ENCODE results near the gene LRR1. TPM values are rescaled to one million over a fixed set of nuclear protein-coding genes. Genes with fewer than 3 reads are reported as not detected.

Gene LRR1
- total and polyA plus RNA-seq, 2 of the 4 experiments (the other 2 are of a cell fraction): 11.6 to 20.8 TPM

DNA sequence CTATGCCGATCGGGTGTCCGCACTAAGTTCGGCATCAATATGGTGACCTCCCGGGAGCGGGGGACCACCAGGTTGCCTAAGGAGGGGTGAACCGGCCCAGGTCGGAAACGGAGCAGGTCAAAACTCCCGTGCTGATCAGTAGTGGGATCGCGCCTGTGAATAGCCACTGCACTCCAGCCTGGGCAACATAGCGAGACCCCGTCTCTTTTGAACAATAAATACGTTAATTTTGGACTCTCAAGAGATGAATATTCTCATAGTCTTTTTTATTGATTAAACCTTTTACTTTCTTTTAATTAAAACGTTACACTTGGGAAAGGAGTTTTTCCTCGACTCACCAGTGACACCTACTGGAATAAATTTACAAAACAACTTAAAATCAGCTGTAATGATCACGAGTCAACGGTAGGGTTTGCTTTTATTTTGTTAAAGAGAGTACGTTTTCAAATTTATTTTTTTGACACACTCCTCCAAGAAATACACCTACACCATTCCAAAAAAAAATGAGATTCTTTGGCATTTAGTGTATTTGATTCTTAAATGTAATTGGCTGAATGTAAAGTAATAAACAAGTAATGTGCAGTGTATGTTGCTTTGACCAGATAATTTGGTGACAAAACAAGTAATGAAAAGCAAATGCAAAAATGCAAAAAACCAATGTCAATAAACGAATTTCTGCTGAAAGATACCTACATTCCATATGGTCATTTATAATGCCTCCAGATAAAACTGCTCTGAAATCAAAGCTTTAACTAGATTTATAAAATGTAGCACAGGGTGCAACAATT is 11.9 kb upstream of the LRR1 start:
- WGBS, 2 experiments (ENCODE audit: extremely low coverage in 2 of 2, insufficient read length in 1 of 2): no CpG with 5 or more reads among the region's 21 CpGs
- Histone ChIP-seq H3K36me3 (ENCODE audit: control insufficient read depth, insufficient read depth, low read length) (peaks cover 17% of the 10 kb centered on the region), H3K9ac (ENCODE audit: low read depth, low read length) (no peak overlapping the region; the same call in 1 of the 2 replicates), H3K4me2 (ENCODE audit: low read depth, low read length) (peak overlapping the region; percentile 1; the same call in 1 of the 2 replicates), H3K79me1 (ENCODE audit: low read depth in 1 of 2, low read length in 2 of 2) (peaks cover 13 to 41% of the 10 kb centered on the region in 2 experiments), H3K18ac (ENCODE audit: low read depth, low read length) (no peak overlapping the region), H3K23ac (ENCODE audit: low read depth, low read length) (no peak overlapping the region), H3K14ac (replicated peaks; ENCODE audit: low read depth, low read length) (no peak overlapping the region), H2BK120ac (ENCODE audit: low read depth, low read length) (no peak overlapping the region), H4K91ac (ENCODE audit: insufficient read depth, low read depth, low read length) (no peak overlapping the region), H3K27me3 (ENCODE audit: control insufficient read depth, insufficient read depth, low read length) (no peaks in the 10 kb centered on the region), H2BK5ac (ENCODE audit: low read depth, low read length, poor library complexity, severe bottlenecking) (peak overlapping the region; percentile 40), H2AFZ (replicated peaks; ENCODE audit: low read length, poor library complexity) (no peak overlapping the region), H3K4me1 (ENCODE audit: control insufficient read depth, insufficient read depth, low read length) (peaks cover 6% of the 10 kb centered on the region), H3K9me1 (ENCODE audit: insufficient read depth, low read length) (peaks cover 12% of the 10 kb centered on the region), H4K5ac (ENCODE audit: low read depth, low read length) (no peak overlapping the region), H2BK15ac (ENCODE audit: low read depth, low read length) (no peak overlapping the region), H2AK9ac (replicated peaks; ENCODE audit: low read depth, low read length, poor library complexity) (no peak overlapping the region), H4K8ac (ENCODE audit: low read depth in 2 of 2, low read length in 2 of 2) (no peak overlapping the region; a peak in 1 of 4 replicates), H3K4ac (ENCODE audit: low read depth, low read length) (no peak overlapping the region), H3K4me3 (ENCODE audit: insufficient read depth, low read depth, low read length) (peak overlapping the region; percentile 15; the same call in 1 of the 2 replicates), H4K20me1 (ENCODE audit: insufficient read depth, low read length) (peaks cover 40% of the 10 kb centered on the region), H2BK20ac (ENCODE audit: low read depth, low read length) (no peak overlapping the region), H3K56ac (ENCODE audit: extremely low read depth, insufficient read depth, low read length) (no peak overlapping the region), H3K9me3 (ENCODE audit: control insufficient read depth, insufficient read depth, low read length) (no peaks in the 10 kb centered on the region), H2AK5ac (ENCODE audit: low read depth, low read length) (no peak overlapping the region), H3K27ac (ENCODE audit: insufficient read depth, low read length) (no peak overlapping the region)
- TF ChIP-seq, protein P1, sequence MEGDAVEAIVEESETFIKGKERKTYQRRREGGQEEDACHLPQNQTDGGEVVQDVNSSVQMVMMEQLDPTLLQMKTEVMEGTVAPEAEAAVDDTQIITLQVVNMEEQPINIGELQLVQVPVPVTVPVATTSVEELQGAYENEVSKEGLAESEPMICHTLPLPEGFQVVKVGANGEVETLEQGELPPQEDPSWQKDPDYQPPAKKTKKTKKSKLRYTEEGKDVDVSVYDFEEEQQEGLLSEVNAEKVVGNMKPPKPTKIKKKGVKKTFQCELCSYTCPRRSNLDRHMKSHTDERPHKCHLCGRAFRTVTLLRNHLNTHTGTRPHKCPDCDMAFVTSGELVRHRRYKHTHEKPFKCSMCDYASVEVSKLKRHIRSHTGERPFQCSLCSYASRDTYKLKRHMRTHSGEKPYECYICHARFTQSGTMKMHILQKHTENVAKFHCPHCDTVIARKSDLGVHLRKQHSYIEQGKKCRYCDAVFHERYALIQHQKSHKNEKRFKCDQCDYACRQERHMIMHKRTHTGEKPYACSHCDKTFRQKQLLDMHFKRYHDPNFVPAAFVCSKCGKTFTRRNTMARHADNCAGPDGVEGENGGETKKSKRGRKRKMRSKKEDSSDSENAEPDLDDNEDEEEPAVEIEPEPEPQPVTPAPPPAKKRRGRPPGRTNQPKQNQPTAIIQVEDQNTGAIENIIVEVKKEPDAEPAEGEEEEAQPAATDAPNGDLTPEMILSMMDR (conservative IDR thresholded peaks at IDR 0.05; ENCODE audit: low read depth, low read length): peak; percentile 99
- TF ChIP-seq, protein P2, sequence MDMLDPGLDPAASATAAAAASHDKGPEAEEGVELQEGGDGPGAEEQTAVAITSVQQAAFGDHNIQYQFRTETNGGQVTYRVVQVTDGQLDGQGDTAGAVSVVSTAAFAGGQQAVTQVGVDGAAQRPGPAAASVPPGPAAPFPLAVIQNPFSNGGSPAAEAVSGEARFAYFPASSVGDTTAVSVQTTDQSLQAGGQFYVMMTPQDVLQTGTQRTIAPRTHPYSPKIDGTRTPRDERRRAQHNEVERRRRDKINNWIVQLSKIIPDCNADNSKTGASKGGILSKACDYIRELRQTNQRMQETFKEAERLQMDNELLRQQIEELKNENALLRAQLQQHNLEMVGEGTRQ (IDR thresholded peaks at IDR 0.05; ENCODE audit: low read depth, low read length): no peak
- TF ChIP-seq FOS (IDR thresholded peaks at IDR 0.05; ENCODE audit: low read depth, low read length) (peak; percentile 84), RAD21 (IDR thresholded peaks at IDR 0.05; ENCODE audit: low read length) (peak; percentile 49), CEBPB (IDR thresholded peaks at IDR 0.05; ENCODE audit: low read depth, low read length) (no peak), RCOR1 (IDR thresholded peaks at IDR 0.05; ENCODE audit: insufficient replicate concordance, low read length) (peak; percentile 27), BHLHE40 (IDR thresholded peaks at IDR 0.05; ENCODE audit: low read depth, low read length) (peak; percentile 35; the same call in 1 of the 2 replicates)
- DNase-seq: peak; percentile 82
- intact Hi-C loops (cut with micrococcal nuclease) (no loop called here), in situ Hi-C loops (cut with MboI; ENCODE audit: low sequenced_read_pairs) (no loop called here), dilution Hi-C loops (cut with HindIII; ENCODE audit: low sequenced_read_pairs, unreplicated experiment) (no loop called here)
- ChIA-PET POLR2A (ENCODE audit: unreplicated experiment) (interaction anchor here (0.6 to 1.0 kb wide), 2 partner anchors 8 to 276 kb away, joined by 4 read pairs; no protein-coding TSS in a partner anchor), CTCF (interaction anchor here (1.0 to 2.0 kb wide), 2 partner anchors 12 to 21 kb away, joined by 3 to 7 read pairs; partner anchors contain the start of gene LRR1)
- BruUV-seq (replicated peaks): no TSS peak
- ATAC-seq (ENCODE audit: low read depth): peak; percentile 64
